GM23338 (cell line): ENCODE measurements around the gene MID1. TPM values are rescaled to one million over a fixed set of nuclear protein-coding genes. Genes with fewer than 3 reads are reported as not detected.

ENCODE experiments used
- ATAC-seq: fragments of 200-7000 bp; cut with Tn5 transposase; 3 replicates; pipeline ENCODE4 v1.9.1; 2020
- DNase-seq: peaks from one replicate; pipeline ENCODE4 v3.0.0-alpha.2; 2015; ENCODE audit warnings: low spot score
- H2AFZ ChIP-seq: fragments of 200-600 bp; sonication (generic); 2 replicates; pipeline ENCODE4 v1.8.0; 2016; ENCODE audit warnings: antibody characterized with exemption, mild to moderate bottlenecking, moderate library complexity
- H3F3A ChIP-seq: fragments of 200-600 bp; sonication (generic); replicated peaks from 2 replicates; pipeline ENCODE4 v1.8.0; 2017; ENCODE audit warnings: antibody characterized with exemption, mixed run types, low read depth
- H3K27ac ChIP-seq: fragments of 200-600 bp; sonication (generic); 2 replicates; pipeline ENCODE4 v1.6.1; 2016; ENCODE audit warnings: low read depth
- H3K27me3 ChIP-seq: fragments of 200-600 bp; sonication (generic); 2 replicates; pipeline ENCODE4 v1.8.0; 2016; ENCODE audit warnings: mild to moderate bottlenecking, mixed run types, moderate library complexity; ENCODE audit not compliant: insufficient read depth
- H3K36me3 ChIP-seq: fragments of 200-600 bp; sonication (generic); 2 replicates; pipeline ENCODE4 v1.8.0; 2016; ENCODE audit warnings: mild to moderate bottlenecking; ENCODE audit not compliant: insufficient read depth
- H3K4me1 ChIP-seq: fragments of 200-600 bp; sonication (generic); 2 replicates; pipeline ENCODE4 v1.8.0; 2016; ENCODE audit warnings: mild to moderate bottlenecking, moderate library complexity; ENCODE audit not compliant: insufficient read depth
- H3K4me2 ChIP-seq: fragments of 200-600 bp; sonication (generic); 2 replicates; pipeline ENCODE4 v1.7.1; 2017; ENCODE audit warnings: mixed run types
- H3K4me3 ChIP-seq: fragments of 200-600 bp; sonication (generic); 2 replicates; pipeline ENCODE4 v1.6.1; 2016; ENCODE audit warnings: mixed run types
- H3K79me2 ChIP-seq: fragments of 200-600 bp; sonication (generic); replicated peaks from 2 replicates; pipeline ENCODE4 v1.8.0; 2017; ENCODE audit warnings: mild to moderate bottlenecking; ENCODE audit not compliant: insufficient read depth
- H3K9me2 ChIP-seq: fragments of 200-600 bp; sonication (generic); 2 replicates; pipeline ENCODE4 v1.8.0; 2017; ENCODE audit not compliant: insufficient read depth
- H4K20me1 ChIP-seq: fragments of 200-600 bp; sonication (generic); replicated peaks from 2 replicates; pipeline ENCODE4 v1.8.0; 2017; ENCODE audit warnings: mild to moderate bottlenecking; ENCODE audit not compliant: insufficient read depth
- H3K27ac Mint-ChIP-seq: 2 replicates; pipeline ENCODE4 v1.8.0; 2020; ENCODE audit warnings: inconsistent platforms, mild to moderate bottlenecking, moderate library complexity, mixed read lengths
- H3K27me3 Mint-ChIP-seq: 3 replicates; pipeline ENCODE4 v1.8.0; 2022; ENCODE audit warnings: low read depth, mild to moderate bottlenecking, moderate library complexity, mixed read lengths, inconsistent platforms; ENCODE audit not compliant: insufficient read depth, poor library complexity
- H3K36me3 Mint-ChIP-seq: 3 replicates; pipeline ENCODE4 v1.8.0; 2021; ENCODE audit warnings: low read depth, mild to moderate bottlenecking, inconsistent platforms, moderate library complexity, mixed read lengths
- H3K4me1 Mint-ChIP-seq: 3 replicates; pipeline ENCODE4 v1.8.0; 2020; ENCODE audit warnings: mild to moderate bottlenecking, inconsistent platforms, mixed read lengths
- H3K4me3 Mint-ChIP-seq: 3 replicates; pipeline ENCODE4 v1.8.0; 2021; ENCODE audit warnings: moderate library complexity, mild to moderate bottlenecking, inconsistent platforms, mixed read lengths
- H3K9me3 Mint-ChIP-seq: 3 replicates; pipeline ENCODE4 v1.8.0; 2020; ENCODE audit warnings: moderate library complexity, mild to moderate bottlenecking, inconsistent platforms, mixed read lengths
- ETS1 ChIP-seq: IDR thresholded peaks from 2 replicates; pipeline ENCODE4 v1.6.1; 2016; ENCODE audit warnings: antibody characterized with exemption
- EZH2 ChIP-seq: fragments of 200-600 bp; sonication (generic); IDR thresholded peaks from one replicate; pipeline ENCODE4 v1.8.0; 2017; ENCODE audit warnings: antibody characterized with exemption, mild to moderate bottlenecking, low read depth; ENCODE audit not compliant: unreplicated experiment
- NANOG ChIP-seq: IDR thresholded peaks from 2 replicates; pipeline ENCODE4 v1.6.1; 2016; ENCODE audit warnings: antibody characterized with exemption, borderline replicate concordance
- POLR2AphosphoS5 ChIP-seq: IDR thresholded peaks from 2 replicates; pipeline ENCODE4 v1.6.1; 2016; ENCODE audit warnings: antibody characterized with exemption, low read depth
- STAT1 ChIP-seq: IDR thresholded peaks from one replicate; pipeline ENCODE4 v1.6.1; 2016; ENCODE audit warnings: antibody characterized with exemption; ENCODE audit not compliant: unreplicated experiment
- ZNF462 ChIP-seq: fragments of 250-450 bp; sonication (Bioruptor Pico); IDR thresholded peaks from 2 replicates; pipeline ENCODE4 v1.5.0; 2020; ENCODE audit warnings: mild to moderate bottlenecking, moderate library complexity
- polyA plus RNA-seq: library from polyadenylated mRNA; unstranded; fragments of >200 nt; fragmentation: Nextera tagmentation; extraction: Ambion mirVana; gene quantifications from 2 replicates; pipeline ENCODE4 v1.2.1, GENCODE V29; 2016
- total RNA-seq: library from RNA; depleted of rRNA; stranded (reverse); fragments of >200 nt; shearing (Covaris generic); gene quantifications from 2 replicates; pipeline ENCODE4 v1.2.3, GENCODE V29; 2014

The MID1 gene
- total and polyA plus RNA-seq, 2 experiments from 2014 or later = 27.2 to 39.3 TPM

- TF ChIP-seq ZNF462 (no peak), POLR2AphosphoS5 (no peak), ETS1 (no peak)
Observed at GRCh38 chrX:10484683-10485247, 135.6 kb downstream of the MID1 start (continued).

- ATAC-seq (no peak), DNase-seq (no peak)
- peaks cover 16% of the 10 kb centered on the region for H3K4me1 ChIP-seq
- Mint-ChIP-seq H3K27ac (peak overlapping the region; percentile 56; the same call in 1 of the 2 replicates), H3K9me3 (no peaks in the 10 kb centered on the region), H3K4me3 (no peak overlapping the region), H3K27me3 (no peaks in the 10 kb centered on the region), H3K4me1 (peaks cover 28% of the 10 kb centered on the region), H3K36me3 (peaks cover 31% of the 10 kb centered on the region)
- H3K9me2 ChIP-seq = no peaks in the 10 kb centered on the region
- no peaks in the 10 kb centered on the region for H3K79me2 ChIP-seq
- H3F3A ChIP-seq = no peaks in the 10 kb centered on the region
- no peaks in the 10 kb centered on the region for H3K36me3 ChIP-seq
- H3K27me3 ChIP-seq = no peaks in the 10 kb centered on the region
- H3K4me3 ChIP-seq = no peak overlapping the region
- H3K4me2 ChIP-seq = no peak overlapping the region
- no peaks in the 10 kb centered on the region for H4K20me1 ChIP-seq
- no peak overlapping the region for H3K27ac ChIP-seq
- H2AFZ ChIP-seq = no peak overlapping the region
- no peak for TF ChIP-seq POLR2AphosphoS5
- no peak for TF ChIP-seq STAT1
- no peak for TF ChIP-seq NANOG
- no peak for TF ChIP-seq ZNF462
- no peak for TF ChIP-seq EZH2
Observed at GRCh38 chrX:10483191-10483831, 137.1 kb downstream of the MID1 start.
